HTERT RPE-1 (cell line): ENCODE results near the gene PHPT1.
"Not testable (repeated sequence)": the region's sequence is repeated elsewhere in the genome, so short reads cannot be mapped to it uniquely, and the experiment has no call there.

ENCODE experiments used
- in situ Hi-C: fragments of 300-500 bp; cut with MboI; formaldehyde crosslinking; loops from 4 replicates; pipeline ENCODE4 v1.14.3; 2020; ENCODE audit warnings: low sequenced_read_pairs

Gene PHPT1

GRCh38 chr9:136858844-136859757 lies 9.9 kb downstream of the PHPT1 start:
- in situ Hi-C loops = no loop called here

- in situ Hi-C loops = no loop called here
These were observed 11.3 kb downstream of the PHPT1 start for GRCh38 chr9:136860529-136860928.

GRCh38 chr9:136860933-136861873 lies 12.0 kb downstream of the PHPT1 start:
- in situ Hi-C loops = no loop called here

- in situ Hi-C loops = no loop called here
These were observed 12.8 kb downstream of the PHPT1 start for GRCh38 chr9:136861874-136862457.

GRCh38 chr9:136862849-136863622 lies 13.8 kb downstream of the PHPT1 start:
- in situ Hi-C loops = no loop called here

- in situ Hi-C loops = no loop called here
These were observed 14.5 kb downstream of the PHPT1 start for GRCh38 chr9:136863623-136864273.

GRCh38 chr9:136865041-136865767 lies 16.0 kb downstream of the PHPT1 start:
- in situ Hi-C loops = no loop called here

GRCh38 chr9:136865768-136866103 lies 16.5 kb downstream of the PHPT1 start:
- in situ Hi-C loops = no loop called here

- in situ Hi-C loops = not testable (repeated sequence)
These were observed 17.8 kb downstream of the PHPT1 start for GRCh38 chr9:136866898-136867421.

- in situ Hi-C loops = no loop called here
These were observed 18.3 kb downstream of the PHPT1 start for GRCh38 chr9:136867480-136867879.

- in situ Hi-C loops = no loop called here
These were observed 18.7 kb downstream of the PHPT1 start for GRCh38 chr9:136867917-136868316.

GRCh38 chr9:136868644-136869043 lies 19.4 kb downstream of the PHPT1 start:
- in situ Hi-C loops = no loop called here

- in situ Hi-C loops = not testable (repeated sequence)
These were observed 20.4 kb downstream of the PHPT1 start for GRCh38 chr9:136869611-136870010.

GRCh38 chr9:136875155-136875554 lies 25.9 kb downstream of the PHPT1 start:
- in situ Hi-C loops = no loop called here

GRCh38 chr9:136876476-136876875 lies 27.3 kb downstream of the PHPT1 start:
- in situ Hi-C loops = no loop called here

- in situ Hi-C loops = no loop called here
These were observed 31.4 kb downstream of the PHPT1 start for GRCh38 chr9:136880651-136881050.

- in situ Hi-C loops = no loop called here
These were observed 32.5 kb downstream of the PHPT1 start for GRCh38 chr9:136881691-136882108.

- in situ Hi-C loops = no loop called here
These were observed 33.1 kb downstream of the PHPT1 start for GRCh38 chr9:136882109-136882946.
